Choroid plexus epithelial cell (primary cell): Measurements from ENCODE around the gene MYO1D.
"Not testable (repeated sequence)": the region's sequence is repeated elsewhere in the genome, so short reads cannot be mapped to it uniquely, and the experiment has no call there.

Experiments used
- DNase-seq: peaks from one replicate; pipeline ENCODE4 v3.0.0-alpha.2; 2010; ENCODE audit warnings: low read depth
- H3K4me3 ChIP-seq: 2 replicates; pipeline ENCODE4 v1.5.1; 2011; ENCODE audit warnings: low read depth, mild to moderate bottlenecking, control low read depth, low read length, moderate library complexity
- CTCF ChIP-seq: conservative IDR thresholded peaks from 2 replicates; pipeline ENCODE4 v1.5.1; 2011; ENCODE audit warnings: low read depth, mild to moderate bottlenecking, control low read depth, inconsistent platforms, low read length, moderate library complexity

MYO1D gene

GRCh38 chr17:32894245-32894644 is 17.3 kb upstream of the MYO1D start:
- H3K4me3 ChIP-seq, result no peak overlapping the region
- no peak for DNase-seq
- no peak for TF ChIP-seq CTCF

DNA sequence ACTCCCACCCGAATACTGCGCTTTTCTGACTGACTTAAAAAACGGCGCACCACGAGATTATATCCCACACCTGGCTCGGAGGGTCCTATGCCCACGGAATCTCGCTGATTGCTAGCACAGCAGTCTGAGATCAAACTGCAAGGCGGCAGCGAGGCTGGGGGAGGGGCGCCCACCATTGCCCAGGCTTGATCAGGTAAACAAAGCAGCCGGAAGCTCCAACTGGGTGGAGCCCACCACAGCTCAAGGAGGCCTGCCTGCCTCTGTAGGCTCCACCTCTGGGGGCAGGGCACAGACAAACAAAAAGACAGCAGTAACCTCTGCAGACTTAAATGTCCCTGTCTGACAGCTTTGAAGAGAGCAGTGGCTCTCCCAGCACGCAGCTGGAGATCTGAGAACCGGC is 10.5 kb upstream of the MYO1D start:
- not testable (repeated sequence) for DNase-seq, H3K4me3 ChIP-seq

- H3K4me3 ChIP-seq, DNase-seq: not testable (repeated sequence)
Observed at GRCh38 chr17:32886951-32887350, 10.0 kb upstream of the MYO1D start.

DNA sequence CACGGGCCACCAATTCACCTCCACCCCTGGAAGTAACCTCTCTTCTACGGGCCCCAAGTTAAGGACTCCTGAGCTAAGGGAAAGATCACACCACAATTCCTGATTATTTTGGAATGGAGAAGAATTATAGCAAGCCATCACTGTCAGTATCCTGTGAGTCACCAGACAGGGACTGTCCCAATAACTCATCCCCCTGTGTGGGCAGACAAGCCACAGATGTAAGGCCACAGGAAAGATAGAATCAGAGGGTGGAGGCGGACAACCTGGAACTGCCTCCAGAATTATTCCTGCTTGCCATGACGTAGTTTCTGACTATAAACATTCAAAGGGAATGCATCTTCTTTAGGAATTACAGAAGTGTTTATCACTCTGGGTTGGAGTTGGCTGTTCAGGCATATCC is 5.8 kb upstream of the MYO1D start:
- TF ChIP-seq CTCF, result no peak
- no peak overlapping the region for H3K4me3 ChIP-seq
- DNase-seq, result no peak

GRCh38 chr17:32882029-32882428 is 5.1 kb upstream of the MYO1D start:
- no peak for DNase-seq
- no peak overlapping the region for H3K4me3 ChIP-seq
- no peak for TF ChIP-seq CTCF

DNA sequence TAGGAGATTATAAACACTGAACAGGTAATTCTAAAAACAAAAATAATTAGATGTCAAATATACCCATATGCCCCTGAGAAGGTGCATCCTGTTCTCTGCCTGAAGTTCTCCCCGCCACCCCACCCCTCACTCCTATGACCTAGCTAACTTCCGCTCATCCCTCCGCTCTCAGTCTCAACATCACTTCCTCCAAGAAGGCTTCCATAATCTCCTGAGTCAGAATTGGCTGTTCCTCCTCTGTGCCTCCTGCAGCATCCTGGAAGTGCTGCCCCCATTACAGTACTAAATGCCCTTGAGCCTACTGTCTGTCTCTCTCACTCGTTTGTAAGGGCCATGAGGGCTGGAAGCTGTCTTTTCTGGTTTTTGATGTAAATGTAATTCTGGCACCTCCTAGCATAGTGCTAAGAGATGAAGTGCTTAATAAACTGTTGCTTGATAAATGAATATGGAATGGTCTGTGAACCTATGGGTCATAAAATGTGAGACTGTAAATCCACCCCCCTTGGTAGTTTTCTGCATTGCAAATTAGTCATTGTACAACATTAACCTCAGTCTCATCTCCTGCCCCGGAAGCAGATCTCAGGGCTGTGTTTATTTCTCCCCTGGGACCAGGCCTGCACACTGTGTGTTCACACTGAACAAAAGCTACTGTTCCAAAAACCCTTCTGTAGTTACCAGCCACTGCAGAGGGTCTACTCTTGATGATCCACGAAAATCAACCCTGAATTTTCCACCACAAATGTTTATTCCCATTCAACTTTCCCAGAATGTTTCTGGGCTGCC is 3.9 kb upstream of the MYO1D start:
- no peak overlapping the region for H3K4me3 ChIP-seq
- no peak for TF ChIP-seq CTCF
- DNase-seq, result no peak

DNA sequence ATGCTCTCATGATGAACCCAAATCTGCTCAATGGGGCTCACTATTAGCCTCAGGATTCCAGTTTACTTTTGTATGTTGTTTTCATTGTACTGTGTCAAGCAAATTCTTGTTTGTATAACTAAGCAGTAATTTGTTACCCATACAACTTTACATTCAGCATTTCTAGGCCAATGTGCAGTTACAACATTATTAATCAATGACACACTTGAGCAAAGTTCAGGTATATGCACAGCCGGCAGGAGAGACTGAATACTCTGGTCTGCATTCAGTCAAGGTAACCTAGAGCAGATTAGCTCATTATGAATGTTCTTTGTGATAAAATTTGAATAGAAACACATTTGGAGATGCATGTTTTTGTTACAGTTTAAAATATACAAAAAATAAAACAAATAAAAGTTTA is 2.2 kb upstream of the MYO1D start:
- no peak overlapping the region for H3K4me3 ChIP-seq
- no peak for TF ChIP-seq CTCF
- DNase-seq, result no peak

GRCh38 chr17:32878211-32878610 is 1.3 kb upstream of the MYO1D start:
- H3K4me3 ChIP-seq, result no peak overlapping the region
- TF ChIP-seq CTCF, result no peak
- DNase-seq, result peak; percentile 33
